ENCODE results near the gene EMILIN1.

EMILIN1 gene

GRCh38 chr2:27054721-27055120 is 23.7 kb upstream of the EMILIN1 start:
- peaks cover 42% of the 10 kb centered on the region for H3K36me3 ChIP-seq (ENCODE audit: control insufficient read depth, low read length)
- no peaks in the 10 kb centered on the region for H3K9me2 ChIP-seq (replicated peaks; ENCODE audit: control insufficient read depth, low read length)
- no peaks in the 10 kb centered on the region for H3K27me3 ChIP-seq (ENCODE audit: control insufficient read depth, low read length)
- peaks cover 10% of the 10 kb centered on the region for H3K4me1 ChIP-seq (ENCODE audit: control insufficient read depth, low read length)
- H3K79me2 ChIP-seq (ENCODE audit: control insufficient read depth, low read length), result peaks cover 4% of the 10 kb centered on the region
- no peak overlapping the region for H3K27ac ChIP-seq (ENCODE audit: low read depth, low read length)
- H3F3A ChIP-seq (ENCODE audit: control insufficient read depth, insufficient read depth), result peaks cover 2% of the 10 kb centered on the region; the same call in 1 of the 2 replicates
- TF ChIP-seq CTCF (IDR thresholded peaks at IDR 0.05; ENCODE audit: low read depth, low read length, poor library complexity, severe bottlenecking) (no peak), EZH2phosphoT487 (IDR thresholded peaks at IDR 0.05; ENCODE audit: borderline replicate concordance, low read length) (no peak)
- H4K20me1 ChIP-seq (ENCODE audit: control insufficient read depth, insufficient read depth, low read depth, low read length), result no peaks in the 10 kb centered on the region
- H3K4me2 ChIP-seq (ENCODE audit: low read length), result no peak overlapping the region
- H3K9me3 ChIP-seq (ENCODE audit: control insufficient read depth, insufficient read depth, low read length), result no peaks in the 10 kb centered on the region
- no peak overlapping the region for H3K4me3 ChIP-seq (ENCODE audit: low read length)

DNA sequence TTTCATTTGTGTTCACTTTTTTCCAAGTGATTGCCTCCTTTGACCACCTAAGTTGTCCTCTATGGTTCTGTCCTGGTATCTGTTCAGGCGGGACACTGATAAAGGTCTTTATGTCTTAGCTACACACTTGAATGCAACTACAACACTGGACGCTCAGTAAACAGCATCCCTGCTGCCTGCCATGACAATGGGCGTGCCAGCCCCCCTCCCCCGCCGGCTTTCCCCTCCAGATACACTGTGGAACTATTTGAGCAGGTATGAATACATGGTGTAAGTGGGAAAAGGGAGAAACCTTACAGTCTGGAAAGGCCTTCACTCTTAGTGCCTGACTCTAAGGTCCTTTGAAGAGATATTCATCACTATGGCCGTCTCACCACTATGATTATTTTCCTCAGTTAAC is 21.2 kb upstream of the EMILIN1 start:
- Histone ChIP-seq H3K36me3 (ENCODE audit: control insufficient read depth, low read length) (peaks cover 42% of the 10 kb centered on the region), H3K4me3 (ENCODE audit: low read length) (no peak overlapping the region), H4K20me1 (ENCODE audit: control insufficient read depth, insufficient read depth, low read depth, low read length) (no peaks in the 10 kb centered on the region), H3K9me3 (ENCODE audit: control insufficient read depth, insufficient read depth, low read length) (no peaks in the 10 kb centered on the region), H3K27ac (ENCODE audit: low read depth, low read length) (no peak overlapping the region), H3K79me2 (ENCODE audit: control insufficient read depth, low read length) (peaks cover 2% of the 10 kb centered on the region), H3K9me2 (replicated peaks; ENCODE audit: control insufficient read depth, low read length) (no peaks in the 10 kb centered on the region), H3K4me1 (ENCODE audit: control insufficient read depth, low read length) (peaks cover 7% of the 10 kb centered on the region), H3F3A (ENCODE audit: control insufficient read depth, insufficient read depth) (no peaks in the 10 kb centered on the region), H3K27me3 (ENCODE audit: control insufficient read depth, low read length) (no peaks in the 10 kb centered on the region), H3K4me2 (ENCODE audit: low read length) (no peak overlapping the region)
- TF ChIP-seq EZH2phosphoT487 (IDR thresholded peaks at IDR 0.05; ENCODE audit: borderline replicate concordance, low read length) (no peak), CTCF (IDR thresholded peaks at IDR 0.05; ENCODE audit: low read depth, low read length, poor library complexity, severe bottlenecking) (no peak)

- H4K20me1 ChIP-seq (ENCODE audit: control insufficient read depth, insufficient read depth, low read depth, low read length), result no peaks in the 10 kb centered on the region
- no peaks in the 10 kb centered on the region for H3K9me2 ChIP-seq (replicated peaks; ENCODE audit: control insufficient read depth, low read length)
- H3K4me1 ChIP-seq (ENCODE audit: control insufficient read depth, low read length), result no peaks in the 10 kb centered on the region
- TF ChIP-seq CTCF (IDR thresholded peaks at IDR 0.05; ENCODE audit: low read depth, low read length, poor library complexity, severe bottlenecking) (no peak), EZH2phosphoT487 (IDR thresholded peaks at IDR 0.05; ENCODE audit: borderline replicate concordance, low read length) (no peak)
- H3K27ac ChIP-seq (ENCODE audit: low read depth, low read length), result no peak overlapping the region
- H3K4me3 ChIP-seq (ENCODE audit: low read length), result no peak overlapping the region
- H3F3A ChIP-seq (ENCODE audit: control insufficient read depth, insufficient read depth), result no peaks in the 10 kb centered on the region
- no peaks in the 10 kb centered on the region for H3K79me2 ChIP-seq (ENCODE audit: control insufficient read depth, low read length)
- H3K4me2 ChIP-seq (ENCODE audit: low read length), result no peak overlapping the region
- no peaks in the 10 kb centered on the region for H3K27me3 ChIP-seq (ENCODE audit: control insufficient read depth, low read length)
- no peaks in the 10 kb centered on the region for H3K9me3 ChIP-seq (ENCODE audit: control insufficient read depth, insufficient read depth, low read length)
- H3K36me3 ChIP-seq (ENCODE audit: control insufficient read depth, low read length), result peaks cover 42% of the 10 kb centered on the region
These were observed 20.2 kb upstream of the EMILIN1 start for GRCh38 chr2:27058210-27058609.
